ENCODE data around the gene TANC1.

The TANC1 gene

GRCh38 chr2:158968396-158969161 is at the start of gene TANC1:
TSS of gene TANC1 (plus strand) at chr2:158968640. CDS start at chr2:159065911, 97,271 bp downstream.
- Mint-ChIP-seq H3K4me1 (peaks cover 15% of the 10 kb centered on the region), H3K36me3 (no peaks in the 10 kb centered on the region), H3K9me3 (no peaks in the 10 kb centered on the region), H3K4me3 (peak within 1 kb of the TSS; percentile 78), H3K27ac (peak within 1 kb of the TSS; percentile 29)
- DNase-seq (ENCODE audit: low spot score in 2 of 2) (peak; percentile 30 to 65), ATAC-seq (peak; percentile 90)

GRCh38 chr2:158921599-158922408 is 46.6 kb upstream of the TANC1 start:
- H3K27ac Mint-ChIP-seq: no peak overlapping the region
- H3K4me3 Mint-ChIP-seq: no peak overlapping the region
- no peak for DNase-seq (ENCODE audit: low spot score in 2 of 2)
- no peaks in the 10 kb centered on the region for H3K4me1 Mint-ChIP-seq
- no peaks in the 10 kb centered on the region for H3K36me3 Mint-ChIP-seq
- peak; percentile 28 for ATAC-seq
- H3K9me3 Mint-ChIP-seq: no peaks in the 10 kb centered on the region

- Mint-ChIP-seq H3K4me1 (no peaks in the 10 kb centered on the region), H3K36me3 (peaks cover 3% of the 10 kb centered on the region), H3K27ac (no peak overlapping the region), H3K4me3 (no peak overlapping the region), H3K9me3 (no peaks in the 10 kb centered on the region)
- no peak for DNase-seq (ENCODE audit: low spot score in 2 of 2)
- no peak for ATAC-seq
Observed at GRCh38 chr2:158922601-158923000, 45.8 kb upstream of the TANC1 start.

DNA sequence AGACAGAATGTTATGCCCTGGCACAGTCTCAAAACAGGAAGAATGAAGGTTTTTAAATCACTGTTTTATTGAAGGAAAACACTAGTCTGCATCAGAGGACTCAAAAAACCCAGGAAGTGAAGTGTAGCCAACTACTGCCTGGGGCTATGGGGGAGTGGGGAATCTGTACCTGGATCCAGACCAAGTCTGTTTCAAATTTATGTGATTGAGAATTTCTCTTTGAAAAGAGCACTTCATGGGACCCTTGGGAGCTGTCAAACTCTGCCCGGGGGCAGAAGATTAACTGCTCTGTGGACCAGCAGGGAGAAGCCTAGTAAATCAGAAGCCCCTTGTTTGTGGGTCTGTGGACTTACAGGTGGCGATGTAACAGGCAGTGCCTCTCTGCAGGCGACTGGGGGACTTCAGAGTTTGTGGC is 45.3 kb upstream of the TANC1 start:
- Mint-ChIP-seq H3K36me3 (peaks cover 6% of the 10 kb centered on the region), H3K4me3 (no peak overlapping the region), H3K27ac (no peak overlapping the region), H3K9me3 (no peaks in the 10 kb centered on the region), H3K4me1 (no peaks in the 10 kb centered on the region)
- DNase-seq (ENCODE audit: low spot score in 2 of 2): no peak
- no peak for ATAC-seq

DNA sequence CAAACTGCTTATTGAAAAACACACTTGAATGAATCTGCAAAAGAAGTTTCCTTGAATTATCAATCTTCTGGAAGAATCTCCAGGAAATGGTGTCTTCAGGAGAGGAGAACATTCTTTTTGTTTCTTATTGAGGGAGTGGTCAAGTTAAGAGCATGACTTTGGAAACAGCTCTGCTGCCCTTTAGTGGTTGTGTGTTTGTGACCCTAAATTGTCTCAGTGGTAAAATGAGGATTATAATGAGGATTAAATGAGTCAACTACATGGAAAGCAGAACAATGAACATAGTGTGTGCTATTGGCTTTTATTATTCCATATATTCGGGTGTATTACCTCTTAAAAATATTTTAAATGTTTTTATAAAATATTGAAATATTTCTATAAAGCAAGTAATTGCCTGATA is 44.8 kb upstream of the TANC1 start:
- peaks cover under 1% of the 10 kb centered on the region for H3K9me3 Mint-ChIP-seq
- H3K36me3 Mint-ChIP-seq: peaks cover 6% of the 10 kb centered on the region
- H3K4me1 Mint-ChIP-seq: no peaks in the 10 kb centered on the region
- no peak overlapping the region for H3K4me3 Mint-ChIP-seq
- DNase-seq (ENCODE audit: low spot score in 2 of 2) (no peak), ATAC-seq (no peak)
- no peak overlapping the region for H3K27ac Mint-ChIP-seq

DNA sequence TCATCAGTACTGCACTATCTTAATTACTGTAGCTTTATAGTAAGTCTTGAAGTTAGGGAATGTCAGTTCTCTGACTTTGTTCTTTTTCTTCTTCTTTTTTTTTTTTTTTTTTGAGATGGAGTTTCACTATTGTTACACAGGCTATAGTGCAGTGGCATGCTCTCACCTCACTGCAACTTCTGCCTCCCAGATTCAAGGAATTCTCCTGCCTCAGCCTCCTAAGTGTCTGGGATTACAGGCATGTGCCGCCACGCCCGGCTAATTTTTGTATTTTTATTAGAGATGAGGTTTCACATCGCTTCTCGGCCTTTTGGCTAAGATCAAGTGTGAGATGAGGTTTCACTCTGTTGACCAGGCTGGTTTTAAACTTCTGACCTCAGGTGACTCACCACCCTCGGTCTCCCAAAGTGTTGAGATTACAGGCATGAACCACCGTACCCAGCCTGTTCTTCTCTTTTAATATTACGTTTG is 41.9 kb upstream of the TANC1 start:
- peak; percentile 81 for ATAC-seq
- no peaks in the 10 kb centered on the region for H3K4me1 Mint-ChIP-seq
- no peak overlapping the region for H3K27ac Mint-ChIP-seq
- no peak for DNase-seq (ENCODE audit: low spot score in 2 of 2)
- peaks cover 6% of the 10 kb centered on the region for H3K36me3 Mint-ChIP-seq
- H3K9me3 Mint-ChIP-seq: peaks cover 3% of the 10 kb centered on the region
- no peak overlapping the region for H3K4me3 Mint-ChIP-seq

DNA sequence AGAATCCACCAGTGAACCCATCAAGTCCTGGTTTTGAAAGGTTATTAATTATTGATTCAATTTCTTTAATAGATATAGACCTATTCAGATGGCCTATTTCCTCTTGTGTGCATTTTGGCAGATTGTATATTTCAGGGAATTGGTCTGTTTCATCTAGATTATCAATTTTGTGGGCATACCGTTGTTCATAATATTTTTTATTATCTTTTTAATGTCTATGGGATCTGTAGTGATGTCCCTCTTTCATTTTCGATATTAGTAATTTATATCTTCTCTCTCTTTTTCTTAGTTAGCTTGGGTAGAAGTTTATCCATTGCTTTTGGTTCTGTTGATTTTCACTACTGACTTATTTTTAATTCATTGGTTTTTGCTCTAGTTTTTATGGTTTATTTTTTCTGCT is 39.9 kb upstream of the TANC1 start:
- ATAC-seq: no peak
- no peak for DNase-seq (ENCODE audit: low spot score in 2 of 2)
- Mint-ChIP-seq H3K9me3 (peaks cover 3% of the 10 kb centered on the region), H3K4me3 (no peak overlapping the region), H3K36me3 (peaks cover 6% of the 10 kb centered on the region), H3K4me1 (no peaks in the 10 kb centered on the region), H3K27ac (no peak overlapping the region)

GRCh38 chr2:158928965-158929364 is 39.5 kb upstream of the TANC1 start:
- DNase-seq (ENCODE audit: low spot score in 2 of 2): no peak
- Mint-ChIP-seq H3K4me1 (no peaks in the 10 kb centered on the region), H3K27ac (no peak overlapping the region), H3K4me3 (no peak overlapping the region), H3K36me3 (peaks cover 6% of the 10 kb centered on the region), H3K9me3 (peaks cover 3% of the 10 kb centered on the region)
- no peak for ATAC-seq

DNA sequence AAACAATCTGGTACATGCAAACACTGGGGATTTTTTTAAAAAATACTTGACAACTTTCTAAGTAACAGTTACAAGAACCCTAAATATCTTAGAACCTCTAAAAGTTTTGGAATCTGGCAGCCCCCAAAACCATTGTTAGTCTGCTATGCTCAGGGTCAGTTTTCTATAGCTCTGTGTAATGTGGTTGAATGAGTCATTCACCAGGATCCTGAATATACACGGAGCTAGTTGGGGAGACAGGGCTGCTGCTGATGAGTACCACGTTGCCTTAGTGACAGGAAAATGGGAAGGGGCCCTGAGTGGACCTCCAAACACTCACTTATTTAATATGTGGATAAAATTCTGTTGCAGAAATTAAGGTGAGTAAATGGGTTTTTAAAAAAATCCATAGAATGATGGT is 36.9 kb upstream of the TANC1 start:
- H3K27ac Mint-ChIP-seq: no peak overlapping the region
- no peak overlapping the region for H3K4me3 Mint-ChIP-seq
- peaks cover 3% of the 10 kb centered on the region for H3K9me3 Mint-ChIP-seq
- H3K4me1 Mint-ChIP-seq: no peaks in the 10 kb centered on the region
- ATAC-seq (peak; percentile 39), DNase-seq (ENCODE audit: low spot score in 2 of 2) (no peak)
- peaks cover 6% of the 10 kb centered on the region for H3K36me3 Mint-ChIP-seq

DNA sequence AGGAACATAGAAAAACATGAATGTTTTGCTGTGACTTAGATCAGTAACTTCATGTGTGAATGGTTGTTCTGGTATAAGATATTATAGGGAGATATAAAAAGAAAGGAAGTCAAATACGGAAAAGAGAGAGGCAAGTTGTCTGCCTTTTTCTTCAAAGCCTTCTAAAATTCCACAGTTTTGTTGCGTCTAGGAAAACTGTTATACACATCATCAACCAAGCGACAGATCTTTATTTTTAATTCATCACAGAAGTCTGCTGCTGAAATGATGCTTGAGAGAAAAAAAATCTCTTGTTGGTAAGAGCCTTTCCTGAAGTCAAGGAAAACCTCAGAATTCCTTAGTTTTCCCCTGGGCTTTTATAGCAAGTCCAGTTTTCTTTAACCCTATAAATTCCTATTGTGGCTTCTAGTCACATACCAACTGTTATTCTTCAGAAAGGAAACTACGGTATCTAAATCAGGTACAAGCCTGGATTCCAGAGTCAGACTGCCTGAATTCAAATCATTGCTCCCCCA is 36.3 kb upstream of the TANC1 start:
- no peak for DNase-seq (ENCODE audit: low spot score in 2 of 2)

GRCh38 chr2:158934170-158934569 is 34.3 kb upstream of the TANC1 start:
- no peaks in the 10 kb centered on the region for H3K9me3 Mint-ChIP-seq
- no peak overlapping the region for H3K4me3 Mint-ChIP-seq
- no peak for ATAC-seq
- H3K27ac Mint-ChIP-seq: no peak overlapping the region
- H3K36me3 Mint-ChIP-seq: no peaks in the 10 kb centered on the region
- no peaks in the 10 kb centered on the region for H3K4me1 Mint-ChIP-seq
- DNase-seq (ENCODE audit: low spot score in 2 of 2): no peak

More for the DNA sequence above, 36.3 kb upstream of the TANC1 start:
- H3K27ac Mint-ChIP-seq: no peak overlapping the region
- peaks cover 3% of the 10 kb centered on the region for H3K9me3 Mint-ChIP-seq
- H3K4me3 Mint-ChIP-seq: no peak overlapping the region
- peaks cover 6% of the 10 kb centered on the region for H3K36me3 Mint-ChIP-seq
- no peaks in the 10 kb centered on the region for H3K4me1 Mint-ChIP-seq
- ATAC-seq: no peak

DNA sequence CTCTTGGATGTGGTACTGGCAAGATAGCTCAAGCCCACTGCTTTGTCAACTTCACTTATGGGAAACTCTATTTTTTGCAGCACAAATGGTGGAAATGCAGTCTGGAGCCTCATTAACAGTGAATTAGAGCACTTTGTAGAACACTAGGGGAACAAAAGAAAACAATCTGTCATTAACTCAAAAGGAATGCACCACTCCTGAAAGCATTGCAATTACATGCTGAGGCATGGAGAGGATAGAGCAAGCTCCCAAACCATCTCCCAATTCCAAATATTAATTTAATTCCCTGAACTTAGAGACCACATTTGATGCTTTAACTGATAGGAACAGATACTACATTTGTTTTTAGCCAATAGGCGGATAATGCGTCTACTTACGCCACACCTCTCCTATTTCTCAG is 32.8 kb upstream of the TANC1 start:
- Mint-ChIP-seq H3K4me1 (no peaks in the 10 kb centered on the region), H3K9me3 (no peaks in the 10 kb centered on the region), H3K36me3 (no peaks in the 10 kb centered on the region), H3K27ac (no peak overlapping the region), H3K4me3 (no peak overlapping the region)
- DNase-seq (ENCODE audit: low spot score in 2 of 2): no peak
- no peak for ATAC-seq

GRCh38 chr2:158936978-158937377 is 31.5 kb upstream of the TANC1 start:
- Mint-ChIP-seq H3K9me3 (no peaks in the 10 kb centered on the region), H3K4me3 (no peak overlapping the region), H3K27ac (no peak overlapping the region), H3K36me3 (no peaks in the 10 kb centered on the region), H3K4me1 (no peaks in the 10 kb centered on the region)
- DNase-seq (ENCODE audit: low spot score in 2 of 2) (no peak), ATAC-seq (no peak)

DNA sequence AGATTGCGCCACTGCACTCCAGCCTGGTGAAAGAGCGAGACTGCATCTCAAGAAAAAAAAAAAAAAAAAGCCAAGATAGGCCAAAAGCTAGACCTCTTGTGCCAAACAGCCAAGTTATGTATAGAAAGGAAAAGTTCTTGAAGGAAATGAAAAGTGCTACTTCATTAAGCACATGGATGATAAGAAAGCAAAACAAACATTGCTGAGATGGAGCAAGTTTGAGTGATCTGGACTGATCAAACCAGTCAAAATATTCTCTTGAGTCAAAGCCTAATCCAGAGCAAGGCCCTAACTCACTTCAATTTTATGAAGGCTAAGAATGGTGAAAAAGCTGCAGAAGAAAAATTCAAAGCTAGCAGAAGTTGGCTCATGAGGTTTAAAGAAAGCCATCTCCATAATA is 28.1 kb upstream of the TANC1 start:
- Mint-ChIP-seq H3K27ac (no peak overlapping the region), H3K9me3 (no peaks in the 10 kb centered on the region), H3K36me3 (no peaks in the 10 kb centered on the region), H3K4me1 (no peaks in the 10 kb centered on the region), H3K4me3 (no peak overlapping the region)
- ATAC-seq (no peak), DNase-seq (ENCODE audit: low spot score in 2 of 2) (no peak)

DNA sequence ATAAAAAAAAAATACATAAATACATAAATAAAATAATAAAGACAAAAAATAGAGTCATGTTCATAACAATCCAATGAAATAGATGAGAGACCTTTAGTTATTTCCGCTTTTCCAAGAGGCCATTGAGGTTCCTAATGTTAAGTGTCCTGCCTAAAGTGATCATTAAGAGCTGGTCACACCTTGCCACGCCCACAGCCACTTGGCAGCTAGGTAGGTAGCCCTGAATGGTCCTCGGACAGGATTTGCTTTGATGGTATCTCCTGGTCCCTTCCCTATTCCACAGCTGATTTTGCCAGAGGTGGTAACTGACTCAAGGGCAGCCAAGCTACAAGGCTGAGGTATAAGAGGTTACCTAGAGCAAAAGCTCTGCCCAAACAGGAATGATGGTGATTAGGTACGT is 24.5 kb upstream of the TANC1 start:
- Mint-ChIP-seq H3K4me1 (no peaks in the 10 kb centered on the region), H3K27ac (no peak overlapping the region), H3K9me3 (no peaks in the 10 kb centered on the region), H3K36me3 (no peaks in the 10 kb centered on the region), H3K4me3 (no peak overlapping the region)
- no peak for ATAC-seq
- DNase-seq (ENCODE audit: low spot score in 2 of 2): no peak

Data from stimulated activated effector memory CD8-positive, alpha-beta T cell treated with anti-CD3 and anti-CD28 coated beads, Interleukin-12 subunit alpha, Interleukin-12 subunit beta, amount 100 ng/mL, for 72 hours (primary cell).